Epithelial cell of prostate (primary cell): Measurements from ENCODE around the gene LMAN2.
"Not testable (repeated sequence)": the region's sequence is repeated elsewhere in the genome, so short reads cannot be mapped to it uniquely, and the experiment has no call there.

ENCODE experiments used
- DNase-seq: peaks from one replicate; pipeline ENCODE4 v3.0.0-alpha.2; 2011; ENCODE audit warnings: low read depth, low spot score
- H3K27ac ChIP-seq: fragments of 450-650 bp; 2 replicates; pipeline ENCODE4 v1.5.1; 2017; ENCODE audit warnings: mild to moderate bottlenecking

LMAN2 gene

DNA sequence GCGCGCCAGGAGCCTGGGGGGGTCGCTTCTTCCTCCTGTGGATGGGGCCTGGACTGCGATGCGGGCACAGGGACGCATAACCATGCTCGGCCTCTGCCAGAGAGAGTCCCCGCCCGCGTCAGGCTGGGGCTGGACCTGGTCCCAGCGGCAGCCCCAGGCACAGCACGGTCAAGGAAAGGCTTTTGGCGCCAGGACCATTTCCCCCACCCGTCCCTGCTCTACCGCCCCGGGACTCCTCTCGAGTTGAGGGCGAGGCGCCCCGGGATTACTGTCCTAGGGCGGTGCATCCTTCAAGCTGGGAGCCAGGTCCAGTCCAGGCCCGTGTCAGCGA lies 40.1 kb downstream of the LMAN2 start:
- H3K27ac ChIP-seq: no peak overlapping the region
- no peak for DNase-seq

DNA sequence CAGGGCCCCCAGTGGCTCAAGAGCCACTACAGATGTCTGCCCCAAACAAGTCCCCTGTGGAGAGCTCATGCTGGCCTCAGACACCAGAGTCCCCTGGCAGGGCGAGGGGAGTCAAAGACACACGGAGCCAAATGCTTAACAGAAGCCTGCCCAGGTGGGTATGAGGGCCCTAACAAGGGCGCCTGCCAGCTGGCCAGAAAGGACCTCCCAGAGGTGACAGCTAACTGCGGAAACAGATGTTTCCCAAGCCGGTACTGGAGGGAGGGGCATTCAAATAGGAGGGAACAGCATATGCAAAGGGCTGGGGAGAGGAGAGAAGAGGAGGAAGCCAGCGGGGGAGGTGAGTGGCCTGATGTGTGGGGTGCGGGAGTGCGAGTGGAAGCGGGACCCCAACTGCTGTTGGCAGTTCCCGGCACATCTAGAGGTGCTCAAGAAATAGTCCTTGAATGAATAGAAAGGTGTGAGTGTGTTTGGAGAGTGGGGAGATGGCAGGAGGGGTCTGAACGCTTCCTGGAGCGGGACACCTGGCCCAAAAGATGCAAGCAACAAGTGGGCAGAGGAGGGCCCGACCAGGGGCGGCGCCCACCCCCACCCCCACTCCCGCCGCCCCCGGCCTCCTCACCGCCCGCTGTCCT lies 40.6 kb downstream of the LMAN2 start:
- no peak overlapping the region for H3K27ac ChIP-seq
- no peak for DNase-seq

DNA sequence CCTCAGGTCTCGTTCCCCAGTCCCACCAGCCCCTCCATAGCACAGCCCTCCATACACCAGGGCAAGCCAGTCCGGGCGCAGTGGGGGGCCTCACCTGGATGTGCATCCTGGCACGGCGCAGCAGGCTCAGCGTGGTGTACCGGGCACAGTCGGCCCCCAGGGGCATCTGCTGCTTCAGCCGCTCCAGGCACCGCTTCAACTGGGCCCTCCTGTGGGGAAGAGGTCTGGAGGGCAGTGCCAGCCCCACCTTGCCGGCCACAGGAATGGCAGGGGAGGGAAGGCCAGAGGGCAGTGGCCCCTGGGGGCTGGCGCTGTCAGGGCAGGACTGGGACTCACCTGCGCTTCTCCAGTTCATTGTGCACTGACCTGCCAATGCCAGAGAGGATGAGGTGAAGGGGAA lies 41.1 kb downstream of the LMAN2 start:
- no peak overlapping the region for H3K27ac ChIP-seq
- no peak for DNase-seq

DNA sequence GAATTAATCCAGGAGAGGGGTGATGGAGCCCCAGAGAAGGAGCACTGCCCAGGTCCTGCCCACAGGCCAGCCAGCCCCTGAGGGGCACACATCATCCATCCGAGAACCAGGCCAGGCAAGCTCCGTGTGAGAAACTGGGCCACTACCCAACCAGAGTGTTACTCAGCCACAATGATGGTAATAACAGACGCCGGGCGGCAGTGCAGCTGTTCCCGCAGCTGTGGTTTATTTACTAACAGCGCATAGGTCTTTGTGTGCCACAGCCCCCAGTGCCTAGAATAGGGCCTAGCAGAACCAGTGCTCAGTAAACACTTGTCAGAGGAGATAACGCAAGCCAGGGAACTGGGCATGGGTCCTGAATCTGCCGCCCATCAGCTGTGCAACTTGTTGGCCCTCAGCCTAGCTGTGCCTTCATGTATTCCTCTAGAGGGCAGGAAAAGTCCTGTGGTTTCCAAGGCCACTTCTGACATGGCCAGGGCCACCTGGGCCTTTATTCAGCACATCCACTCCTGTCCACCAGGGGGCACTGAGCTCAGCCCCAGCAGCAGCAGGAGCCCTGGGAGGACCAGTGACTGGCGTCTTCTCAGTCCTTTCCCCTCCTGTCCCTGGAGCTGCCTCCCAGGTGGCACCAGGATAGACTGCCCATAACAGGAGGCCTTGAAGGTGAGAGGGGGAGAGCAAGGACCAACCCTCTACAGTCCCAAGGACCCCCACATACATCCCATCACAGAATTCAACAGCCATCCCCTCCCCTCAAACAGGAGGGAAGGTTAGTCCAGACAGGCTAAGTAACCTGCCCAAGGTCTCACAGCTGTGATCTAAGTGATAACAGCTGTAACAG lies 41.9 kb downstream of the LMAN2 start:
- DNase-seq: no peak
- H3K27ac ChIP-seq: no peak overlapping the region

DNA sequence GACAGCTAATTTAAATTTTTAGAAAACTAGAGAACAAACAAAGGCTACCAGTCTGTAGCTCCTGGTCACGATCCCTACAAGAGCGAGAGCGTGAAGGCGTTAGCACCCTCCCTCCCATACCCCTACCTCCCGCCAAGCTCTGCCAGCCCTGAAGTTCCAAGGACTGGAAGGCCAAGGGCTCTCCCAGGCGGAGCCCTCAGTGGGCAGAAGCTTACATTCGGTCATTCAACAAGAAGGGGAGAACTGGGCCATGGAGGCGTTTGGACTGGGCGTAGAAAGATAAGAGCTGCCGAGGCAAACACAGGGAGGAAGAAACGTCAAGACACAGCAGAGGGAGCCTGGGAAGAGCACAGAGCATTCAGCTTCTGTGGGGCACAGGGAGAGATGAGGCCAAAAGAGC lies 42.7 kb downstream of the LMAN2 start:
- no peak for DNase-seq
- no peak overlapping the region for H3K27ac ChIP-seq

DNA sequence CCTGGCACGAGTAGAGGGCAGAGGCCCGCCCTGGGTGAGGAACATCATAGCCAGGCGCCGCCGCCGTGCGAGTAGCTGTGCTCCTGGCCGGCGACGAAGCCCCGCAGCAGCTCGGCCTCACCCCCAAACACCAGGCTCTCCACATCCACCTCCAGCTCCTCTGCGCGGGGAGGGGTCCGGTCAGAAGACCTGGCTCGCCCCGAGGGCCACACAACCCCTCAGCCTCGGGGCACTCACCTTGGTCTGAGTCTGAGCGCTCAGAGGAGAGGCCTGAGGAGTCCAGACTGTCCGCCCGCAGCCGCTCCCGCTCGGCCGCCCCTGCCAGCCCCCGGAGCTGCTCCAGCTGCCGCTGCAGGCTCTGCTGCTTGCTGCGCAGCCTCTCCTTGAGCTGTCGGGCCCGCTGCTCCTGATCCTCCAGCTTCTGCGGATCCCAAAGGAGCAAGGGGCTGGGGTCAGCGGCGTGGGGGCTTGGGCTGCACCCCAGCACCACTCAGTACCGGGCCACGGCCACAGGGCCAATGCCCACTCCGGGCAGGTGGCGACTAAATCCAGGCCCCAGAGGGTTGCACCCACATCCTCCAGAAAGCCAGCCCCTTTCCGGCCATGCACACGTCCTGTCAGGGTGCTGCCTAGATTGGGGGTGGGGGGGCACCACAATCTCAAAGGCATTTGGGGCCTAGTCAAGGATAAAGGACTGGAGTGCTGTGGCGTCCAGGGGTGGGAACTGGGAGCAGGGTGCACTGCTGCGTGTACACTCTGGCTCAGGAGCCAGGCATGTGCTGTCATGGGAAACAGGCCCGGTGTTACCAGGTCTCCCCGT lies 43.7 kb downstream of the LMAN2 start:
- no peak overlapping the region for H3K27ac ChIP-seq
- DNase-seq: no peak

DNA sequence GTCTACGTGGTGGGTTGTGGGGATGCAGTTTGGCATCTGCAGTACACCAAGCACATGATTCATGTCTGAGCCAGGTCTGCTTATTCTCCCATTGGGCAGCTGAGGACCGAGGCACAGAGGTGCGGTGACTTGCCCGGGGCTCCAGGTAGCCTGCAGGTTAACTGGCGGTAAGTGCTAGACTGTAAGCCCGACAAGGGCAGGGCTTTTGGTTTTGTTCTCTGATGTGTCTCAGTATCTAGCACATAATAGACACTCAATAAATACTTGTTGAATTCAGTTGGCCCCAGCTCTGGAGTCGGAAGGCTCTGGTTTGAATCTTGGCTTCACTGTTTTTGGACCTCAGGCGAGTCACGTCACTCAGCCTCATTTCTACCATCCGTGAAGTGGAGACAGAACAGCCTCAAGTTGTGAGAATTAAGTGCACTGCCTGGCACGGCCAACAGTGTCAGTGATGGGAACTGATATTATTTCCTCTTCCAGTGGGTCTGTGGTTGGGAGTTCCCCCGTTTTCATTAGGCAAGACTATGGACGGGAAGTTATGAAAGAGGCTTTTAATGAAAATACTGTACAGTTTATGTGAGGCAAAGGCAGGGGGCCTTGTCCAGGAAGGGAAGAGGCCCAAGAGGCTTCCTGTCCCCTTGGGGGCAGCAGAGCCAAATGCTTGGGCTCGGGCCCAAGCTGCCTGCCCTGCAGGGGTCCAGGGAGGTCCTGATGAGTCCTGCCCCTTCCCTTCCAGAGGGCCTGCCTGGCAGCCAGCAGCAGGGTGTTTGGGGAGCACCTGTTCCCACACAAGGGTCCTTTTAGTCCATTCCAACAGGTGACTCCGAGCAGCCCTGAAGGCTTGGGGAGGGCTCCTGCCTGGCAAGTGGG lies 44.6 kb downstream of the LMAN2 start:
- peak overlapping the region; percentile 85 for H3K27ac ChIP-seq
- DNase-seq: no peak

DNA sequence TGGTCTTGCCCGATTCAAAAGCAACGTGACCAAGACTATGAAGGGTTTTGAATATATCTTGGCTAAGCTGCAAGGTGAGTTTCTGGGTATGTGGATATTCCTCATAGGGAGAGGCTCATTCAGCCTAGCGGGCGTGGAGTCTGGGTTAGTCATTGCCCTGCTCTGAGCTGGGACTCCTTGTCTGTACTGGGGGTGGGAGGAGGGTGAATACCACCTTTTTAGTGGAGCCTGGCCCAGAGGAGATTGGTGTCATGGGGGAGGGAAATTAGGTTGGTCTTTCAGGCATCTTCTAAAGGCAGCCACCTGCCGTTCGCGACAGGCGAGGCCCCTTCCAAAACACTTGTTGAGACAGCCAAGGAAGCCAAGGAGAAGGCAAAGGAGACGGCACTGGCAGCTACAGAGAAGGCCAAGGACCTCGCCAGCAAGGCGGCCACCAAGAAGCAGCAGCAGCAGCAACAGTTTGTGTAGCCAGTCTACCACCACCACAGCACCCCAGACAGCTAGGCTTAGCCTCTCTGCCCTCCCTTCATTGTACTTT lies 45.3 kb downstream of the LMAN2 start:
- not testable (repeated sequence) for DNase-seq

DNA sequence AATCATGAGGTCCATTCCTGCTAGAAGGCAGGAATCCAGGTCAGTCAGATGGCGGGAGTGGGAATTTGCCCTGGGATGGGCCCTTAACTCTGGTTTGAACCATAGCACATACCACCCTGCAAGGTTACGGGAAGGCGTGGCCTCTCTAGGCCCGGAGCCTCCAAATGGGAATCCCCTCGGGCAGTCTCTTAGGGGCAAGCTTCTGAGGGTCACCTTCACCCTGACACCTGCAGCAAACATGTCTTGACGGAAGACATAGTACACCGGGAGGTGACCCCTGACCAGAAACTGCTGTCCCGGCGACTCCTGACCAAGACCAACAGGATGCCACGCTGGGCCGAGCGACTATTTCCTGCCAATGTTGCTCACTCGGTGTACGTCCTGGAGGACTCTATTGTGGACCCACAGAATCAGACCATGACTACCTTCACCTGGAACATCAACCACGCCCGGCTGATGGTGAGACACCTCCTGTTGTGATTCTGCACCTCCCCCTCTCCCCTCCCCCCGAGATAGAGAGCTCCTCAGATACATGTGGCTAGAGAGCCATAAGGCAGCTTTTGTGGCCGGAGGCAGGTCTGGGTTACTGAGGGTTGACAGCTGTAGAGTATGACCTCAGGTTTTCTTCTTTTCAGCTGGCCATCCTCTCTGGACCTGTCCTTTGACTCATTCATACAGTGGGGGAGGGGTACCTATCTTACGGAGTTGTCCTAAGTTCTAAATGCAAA lies 46.9 kb downstream of the LMAN2 start:
- no peak for DNase-seq
- peak overlapping the region; percentile 85 for H3K27ac ChIP-seq

More for the DNA sequence above, 45.3 kb downstream of the LMAN2 start:
- H3K27ac ChIP-seq: peak overlapping the region; percentile 85

DNA sequence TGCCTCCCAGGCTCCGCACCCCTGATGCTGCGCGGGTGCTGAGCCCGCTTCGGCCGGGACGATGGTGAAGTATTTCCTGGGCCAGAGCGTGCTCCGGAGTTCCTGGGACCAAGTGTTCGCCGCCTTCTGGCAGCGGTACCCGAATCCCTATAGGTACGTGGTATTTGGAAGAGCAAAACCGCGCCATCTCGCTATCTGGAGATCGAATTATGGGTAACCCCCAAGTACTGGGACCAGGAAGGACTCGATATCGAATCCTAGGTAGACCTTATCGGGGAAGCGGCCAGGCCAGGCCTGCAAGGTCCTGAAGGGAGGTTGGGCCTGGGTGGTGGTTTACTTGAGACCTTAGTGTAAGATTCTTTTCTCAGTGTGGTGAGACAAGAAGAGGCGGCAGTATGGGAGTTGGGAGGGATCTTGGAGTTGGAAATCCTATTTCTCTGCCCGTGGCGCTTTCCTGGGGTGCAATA lies 47.5 kb downstream of the LMAN2 start:
- H3K27ac ChIP-seq: peak overlapping the region; percentile 85
- DNase-seq: no peak

DNA sequence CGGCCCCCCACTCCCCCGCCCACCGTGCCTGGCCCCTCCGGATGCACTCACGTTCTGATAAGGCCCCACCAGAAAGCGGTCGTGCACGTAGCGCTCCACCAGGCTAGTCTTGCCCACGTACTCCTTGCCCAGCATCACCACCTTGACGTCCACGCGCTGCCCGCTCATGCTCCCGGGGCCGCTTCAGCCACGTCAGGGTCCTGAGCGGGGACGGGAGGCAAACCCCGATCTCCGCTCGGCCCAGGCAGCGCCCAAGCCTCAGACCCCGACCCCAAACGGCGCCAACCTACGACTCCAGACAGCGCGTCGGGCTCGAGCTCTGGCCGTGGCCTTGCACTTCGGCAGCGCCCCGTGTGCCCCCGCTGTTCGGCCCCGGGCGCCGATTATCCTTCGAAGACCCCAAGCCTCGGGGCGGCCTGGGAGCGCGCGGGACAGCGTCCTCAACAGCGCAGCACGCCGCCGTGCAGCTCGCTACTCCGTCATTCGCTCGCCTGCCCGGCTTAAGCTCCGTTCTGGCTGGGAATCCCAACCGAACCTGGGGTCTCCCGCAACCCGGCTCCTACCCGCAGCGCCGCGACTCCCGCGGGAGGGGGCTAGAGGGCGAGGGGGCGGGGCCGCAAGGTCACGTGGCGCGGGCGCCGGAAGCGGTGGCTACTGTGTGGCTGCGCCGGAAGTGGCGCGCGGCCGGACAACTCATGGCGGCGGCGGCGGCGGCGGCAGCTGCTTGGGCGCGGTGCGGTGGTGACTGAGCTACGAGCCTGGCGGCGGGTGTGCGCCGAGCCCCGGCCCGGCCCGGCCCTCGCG lies 48.1 kb downstream of the LMAN2 start, which contains the start of the genes PRELID1 and RAB24:
PRELID1 (plus strand) TSS at position 679 of the 804 bp plus-strand sequence. CDS start 187 bp downstream, outside the sequence.
RAB24 (minus strand) TSS at position 599 of the 804 bp plus-strand sequence; CDS start at position 168, 431 bp downstream.
- no peak for DNase-seq
- peak within 1 kb of the TSS; percentile 85 for H3K27ac ChIP-seq

DNA sequence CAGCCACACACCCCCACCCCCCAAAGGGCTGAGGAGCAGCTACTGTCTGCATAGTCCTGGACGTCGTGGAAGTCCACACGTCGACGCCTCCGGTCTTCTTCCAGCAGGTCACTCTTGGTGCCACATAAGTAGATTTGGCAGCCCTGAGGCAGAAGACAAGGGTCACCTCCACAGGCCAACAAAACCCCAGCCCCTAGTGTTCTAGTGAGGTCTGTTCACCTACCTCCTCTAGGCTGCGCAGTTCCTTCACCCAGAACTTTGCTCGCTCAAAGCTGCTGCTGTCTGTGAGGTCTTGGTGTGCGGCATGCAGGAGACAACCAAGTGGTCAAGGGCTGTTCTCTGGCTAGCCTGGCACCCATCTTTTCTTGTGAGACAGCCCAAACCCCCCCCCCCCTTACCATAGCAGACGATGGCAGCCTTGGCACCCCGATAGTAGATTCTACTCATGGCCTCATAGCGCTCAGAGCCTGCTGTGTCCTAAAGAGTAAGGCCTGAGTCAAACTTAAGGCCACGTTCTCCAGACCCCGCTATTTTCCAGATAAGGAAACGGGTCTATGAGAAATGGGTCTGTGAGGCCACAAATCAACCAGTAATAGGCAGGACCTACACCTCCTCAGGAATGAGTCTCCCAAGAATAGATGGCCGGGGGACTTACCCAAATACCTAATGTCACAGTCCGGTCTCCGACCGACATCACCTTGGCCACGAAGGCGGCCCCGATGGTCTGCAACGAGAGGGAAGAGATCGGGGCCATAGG lies 48.9 kb downstream of the LMAN2 start:
- DNase-seq: no peak
- peak overlapping the region; percentile 85 for H3K27ac ChIP-seq

DNA sequence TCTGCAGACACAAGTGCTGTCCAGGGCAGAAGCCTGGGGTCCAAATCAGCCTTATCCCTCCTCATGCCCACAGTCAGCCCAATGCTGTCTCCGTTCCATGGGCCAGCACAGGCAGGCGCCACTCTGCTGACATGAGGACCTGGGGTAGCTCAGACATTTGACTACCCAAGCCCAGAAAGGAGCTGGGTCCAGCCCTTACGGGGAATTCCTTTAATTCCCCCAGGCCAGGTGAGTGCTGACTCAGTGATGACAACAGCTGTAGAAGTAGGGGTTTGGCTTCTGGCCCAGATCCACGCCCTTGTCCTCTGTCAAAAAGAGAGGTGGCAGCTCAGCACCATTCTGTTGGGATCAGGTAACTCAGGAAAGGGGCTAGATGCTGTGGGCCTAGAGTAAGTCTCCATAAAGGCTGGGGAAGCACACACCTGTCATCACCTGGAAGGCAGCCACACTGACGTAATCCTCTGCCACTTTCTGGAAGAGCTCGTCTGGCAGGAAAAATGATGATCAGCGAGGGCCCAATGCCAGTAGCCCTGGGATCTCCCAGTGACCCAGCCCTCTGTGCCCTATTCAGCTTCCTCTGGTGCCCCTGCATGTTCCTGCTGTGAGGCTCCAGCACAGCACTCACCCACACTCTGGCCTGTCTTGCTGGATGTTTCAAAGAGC lies 49.8 kb downstream of the LMAN2 start:
- peak; percentile 88 for DNase-seq
- peak overlapping the region; percentile 85 for H3K27ac ChIP-seq

DNA sequence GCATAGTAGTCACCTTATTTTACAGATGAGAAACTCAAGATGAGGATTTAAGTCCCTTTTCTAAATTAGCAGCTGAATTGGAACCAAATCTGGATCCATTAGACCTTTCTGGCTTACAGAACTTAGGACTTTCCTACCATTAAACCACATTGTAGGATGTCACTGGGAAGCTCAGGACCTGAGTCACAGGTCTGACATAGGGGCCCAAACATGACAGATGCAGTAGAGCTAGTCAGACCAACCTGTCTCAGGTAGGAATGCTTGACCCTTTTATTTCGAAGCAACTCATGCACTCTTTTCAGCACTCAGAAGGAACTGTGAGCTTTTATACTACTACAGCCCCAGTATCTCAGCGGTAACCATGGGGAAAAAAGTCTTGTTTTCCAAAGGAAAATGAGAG lies 50.5 kb downstream of the LMAN2 start:
- peak overlapping the region; percentile 85 for H3K27ac ChIP-seq
- no peak for DNase-seq

DNA sequence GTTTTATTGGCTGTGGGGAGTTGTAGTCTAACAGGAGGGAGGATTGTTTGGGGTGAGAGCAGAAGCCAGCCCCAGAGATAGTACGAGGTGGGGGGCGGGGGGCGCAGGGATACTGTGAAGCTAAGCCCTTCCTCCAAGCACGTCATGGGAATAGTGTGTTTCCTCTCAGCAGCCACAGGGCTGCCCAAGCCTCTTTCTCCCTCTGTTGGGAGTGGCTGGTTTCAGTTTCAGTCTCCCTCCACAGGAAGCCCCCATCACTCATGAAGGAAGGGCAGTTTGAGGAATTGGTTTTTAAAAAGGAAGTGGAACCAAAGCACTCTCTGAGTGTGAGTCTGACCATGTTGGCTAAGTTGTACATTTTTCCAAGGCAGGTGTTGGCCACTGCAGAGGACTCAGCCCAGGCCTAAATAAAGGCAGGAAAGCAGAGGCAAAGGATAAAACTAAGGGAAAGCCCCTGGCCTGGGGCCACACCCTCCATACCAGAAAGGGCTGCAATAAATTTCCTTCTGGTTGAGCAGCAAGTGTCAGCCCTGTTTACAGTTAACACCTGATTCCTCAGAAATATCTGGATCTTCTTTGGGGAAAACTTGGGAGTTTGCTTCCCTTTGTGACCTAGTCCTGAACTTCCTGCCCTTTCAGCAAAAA lies 51.1 kb downstream of the LMAN2 start:
- H3K27ac ChIP-seq: peak overlapping the region; percentile 85
- DNase-seq: no peak

DNA sequence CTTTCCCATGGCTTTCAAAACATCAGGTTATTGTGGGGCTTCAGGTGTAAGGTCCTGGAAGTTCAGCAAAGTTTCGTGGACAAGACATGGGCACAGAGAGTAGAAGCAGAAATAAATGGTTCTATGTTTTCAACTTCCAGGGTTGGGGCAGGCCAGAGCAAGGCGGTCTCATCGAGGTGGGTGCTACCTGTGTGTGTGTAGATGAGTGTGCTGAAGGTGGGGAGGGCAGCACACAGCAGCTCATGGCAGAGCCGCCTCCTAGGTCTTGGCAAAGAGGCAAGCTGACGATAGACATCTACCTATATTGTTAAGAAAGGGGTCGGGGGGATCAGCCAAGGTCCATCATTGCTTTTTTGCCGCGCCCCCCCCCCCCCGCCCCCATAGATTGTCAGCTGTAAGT lies 51.8 kb downstream of the LMAN2 start:
- no peak for DNase-seq
- peak overlapping the region; percentile 85 for H3K27ac ChIP-seq
